Testis (tissue), 3 donors: Measurements from ENCODE around the gene GNG10. TPM values are rescaled to one million over a fixed set of nuclear protein-coding genes. Genes with fewer than 3 reads are reported as not detected.

Source experiments
- DNase-seq: peaks from one replicate; pipeline ENCODE4 v3.0.0-alpha.2; 2019
- H3K27ac ChIP-seq, 2 donors: fragments of 200-600 bp; sonication (generic); one replicate each; pipeline ENCODE4 v1.5.1; 2019
- H3K27me3 ChIP-seq: fragments of 200-600 bp; sonication (generic); one replicate; pipeline ENCODE4 v1.5.1; 2019
- H3K36me3 ChIP-seq: fragments of 200-600 bp; sonication (generic); one replicate; pipeline ENCODE4 v1.5.1; 2017; ENCODE audit warnings: low read depth; ENCODE audit errors: missing control alignments
- H3K4me1 ChIP-seq: fragments of 200-600 bp; sonication (generic); one replicate; pipeline ENCODE4 v1.5.1; 2019
- H3K4me3 ChIP-seq, 2 donors: fragments of 200-600 bp; sonication (generic); one replicate each; pipeline ENCODE4 v1.5.1; 2017 to 2019
- H3K9me3 ChIP-seq: fragments of 200-600 bp; sonication (generic); one replicate; pipeline ENCODE4 v1.5.1; 2017
- CTCF ChIP-seq, 3 experiments: fragments of 450-650 bp in 2 of 3; fragments of 200-600 bp in 1 of 3; sonication (generic) in 1 of 3; IDR thresholded peaks; one replicate each; pipeline ENCODE4 v1.5.1; 2016 to 2019; ENCODE audit warnings: antibody characterized with exemption in 3 of 3, mild to moderate bottlenecking in 2 of 3, moderate library complexity in 1 of 3
- POLR2A ChIP-seq: fragments of 450-650 bp; IDR thresholded peaks from one replicate; pipeline ENCODE4 v1.6.1; 2017; ENCODE audit warnings: antibody characterized with exemption, mild to moderate bottlenecking, moderate library complexity
- WGBS, 2 donors: methylation state at CpG; one replicate each; pipeline ENCODE4 v1.1.5; 2018; 5-methylcytosine and 5-hydroxymethylcytosine counted together
- intact Hi-C: fragments of 100-400 bp; cut with DNase I; formaldehyde crosslinking; loops from one replicate; pipeline ENCODE4 v1.15.1; 2023; ENCODE audit warnings: low total_unique reads
- polyA plus RNA-seq: library from polyadenylated mRNA; stranded (reverse); fragments of 350-450 nt; fragmentation: Illumina TruSeq; extraction: RNeasy Lipid Tissue Mini Kit (QIAGEN cat#74804); gene quantifications from one replicate; pipeline ENCODE4 v1.2.3, GENCODE V29; 2014; ENCODE audit warnings: low read depth, low replicate concordance; ENCODE audit not compliant: insufficient read depth
- total RNA-seq, 2 donors: library from RNA; depleted of rRNA; stranded (reverse); fragments of >200 nt; gene quantifications; one replicate each; pipeline ENCODE4 v1.2.3, GENCODE V29; 2016

GNG10 gene
- total and polyA plus RNA-seq, 3 donors from 2014 or later = 35.9 to 38.3 (median 37.1) TPM

- no peak for DNase-seq
- TF ChIP-seq POLR2A (no peak), CTCF (IDR thresholded peaks at IDR 0.05) (no peak)
Observed at GRCh38 chr9:111648066-111648465, 13.3 kb upstream of the GNG10 start.

GRCh38 chr9:111649016-111649415 lies 12.4 kb upstream of the GNG10 start:
- no peaks in the 10 kb centered on the region for H3K9me3 ChIP-seq
- peaks cover 5% of the 10 kb centered on the region for H3K4me1 ChIP-seq
- WGBS, 2 donors = 86 to 94% methylated on average over 4 of the region's 4 CpGs
- no peak overlapping the region for H3K27ac ChIP-seq
- DNase-seq = no peak
- no peak overlapping the region for H3K4me3 ChIP-seq
- no peaks in the 10 kb centered on the region for H3K27me3 ChIP-seq
- intact Hi-C loops = no loop called here
- H3K36me3 ChIP-seq = no peaks in the 10 kb centered on the region
- TF ChIP-seq POLR2A = no peak

More at GRCh38 chr9:111648066-111648465, 13.3 kb upstream of the GNG10 start:
- H3K9me3 ChIP-seq = no peaks in the 10 kb centered on the region
- no peak overlapping the region for H3K4me3 ChIP-seq
- 82 to 95% methylated on average over 4 of the region's 4 CpGs for WGBS, 2 donors
- no peaks in the 10 kb centered on the region for H3K36me3 ChIP-seq
- no peaks in the 10 kb centered on the region for H3K27me3 ChIP-seq
- H3K4me1 ChIP-seq = peaks cover 5% of the 10 kb centered on the region
- intact Hi-C loops = no loop called here
- no peak overlapping the region for H3K27ac ChIP-seq

- Histone ChIP-seq H3K4me1 (no peaks in the 10 kb centered on the region), H3K4me3 (no peak overlapping the region), H3K9me3 (no peaks in the 10 kb centered on the region), H3K36me3 (no peaks in the 10 kb centered on the region), H3K27me3 (no peaks in the 10 kb centered on the region), H3K27ac (no peak overlapping the region)
- DNase-seq = no peak
- TF ChIP-seq POLR2A = no peak
- no peak for TF ChIP-seq CTCF (IDR thresholded peaks at IDR 0.05)
- intact Hi-C loops = no loop called here
- 84 to 89% methylated on average over 6 of the region's 6 CpGs for WGBS, 2 donors
Observed at GRCh38 chr9:111657051-111657450, 4.4 kb upstream of the GNG10 start.

DNA sequence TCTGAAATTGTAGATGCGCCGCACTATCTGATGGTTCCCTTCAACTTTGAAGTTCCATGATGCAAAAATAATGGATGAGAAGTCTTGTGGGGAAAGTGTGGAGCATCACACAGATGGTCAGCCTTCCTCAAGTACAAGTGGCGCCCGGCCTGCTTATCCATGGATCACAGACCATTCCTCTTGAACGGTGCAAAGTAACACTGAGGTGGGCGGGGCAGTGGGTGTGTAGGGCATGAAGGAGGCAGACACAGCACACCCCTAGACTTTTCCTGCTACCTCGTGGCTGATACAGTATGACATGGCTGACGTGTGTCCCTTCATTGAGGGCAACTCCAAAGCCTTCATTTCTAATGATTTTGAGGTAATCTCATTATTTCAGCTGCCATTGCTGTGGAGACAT lies 2.5 kb upstream of the GNG10 start:
- no peak overlapping the region for H3K4me3 ChIP-seq
- peaks cover 10% of the 10 kb centered on the region for H3K4me1 ChIP-seq
- TF ChIP-seq CTCF (IDR thresholded peaks at IDR 0.05) (no peak), POLR2A (no peak)
- 73 to 82% methylated on average over 8 of the region's 8 CpGs for WGBS, 2 donors
- no peaks in the 10 kb centered on the region for H3K27me3 ChIP-seq
- intact Hi-C loops = no loop called here
- H3K27ac ChIP-seq = no peak overlapping the region
- DNase-seq = no peak
- H3K36me3 ChIP-seq = no peaks in the 10 kb centered on the region
- no peaks in the 10 kb centered on the region for H3K9me3 ChIP-seq

DNA sequence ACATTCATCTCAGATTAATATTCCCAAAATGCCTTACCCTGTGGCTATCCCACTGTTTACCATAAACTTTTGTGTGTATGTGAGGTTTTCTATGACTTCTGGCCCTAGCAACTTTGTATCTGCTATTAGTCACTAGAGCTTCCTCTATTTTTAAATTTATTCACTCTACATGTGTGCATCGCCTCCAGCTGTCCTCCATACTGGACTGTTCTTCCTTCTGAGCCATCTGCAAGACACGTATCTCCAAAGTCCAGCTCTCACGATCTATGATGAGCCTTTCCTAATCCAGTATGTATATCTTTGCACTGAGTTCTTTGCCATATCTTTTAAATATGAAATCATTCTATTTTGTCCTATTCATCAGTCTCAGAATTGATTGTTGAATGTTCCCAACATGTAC lies 1.7 kb upstream of the GNG10 start:
- H3K27me3 ChIP-seq = no peaks in the 10 kb centered on the region
- WGBS, 2 donors = 76 to 86% methylated on average over 3 of the region's 3 CpGs
- H3K4me1 ChIP-seq = peaks cover 10% of the 10 kb centered on the region
- no peaks in the 10 kb centered on the region for H3K9me3 ChIP-seq
- DNase-seq = no peak
- H3K4me3 ChIP-seq = no peak overlapping the region
- no peak overlapping the region for H3K27ac ChIP-seq
- intact Hi-C loops = no loop called here
- no peak for TF ChIP-seq CTCF (IDR thresholded peaks at IDR 0.05)
- no peaks in the 10 kb centered on the region for H3K36me3 ChIP-seq
